LHCN-M2 (cell line): Measurements from ENCODE around the gene AMBRA1. TPM values are rescaled to one million over a fixed set of nuclear protein-coding genes. Genes with fewer than 3 reads are reported as not detected.

Experiments used
- DNase-seq: peaks from one replicate; pipeline ENCODE4 v3.0.0-alpha.2; 2012; ENCODE audit warnings: low read depth
- total RNA-seq: library from RNA; depleted of rRNA; stranded (reverse); fragments of >200 nt; gene quantifications from 2 replicates; pipeline ENCODE4 v1.2.3, GENCODE V29; 2014

Gene AMBRA1
- total RNA-seq, 1 experiment from 2014 or later, result 20.9 TPM

DNA sequence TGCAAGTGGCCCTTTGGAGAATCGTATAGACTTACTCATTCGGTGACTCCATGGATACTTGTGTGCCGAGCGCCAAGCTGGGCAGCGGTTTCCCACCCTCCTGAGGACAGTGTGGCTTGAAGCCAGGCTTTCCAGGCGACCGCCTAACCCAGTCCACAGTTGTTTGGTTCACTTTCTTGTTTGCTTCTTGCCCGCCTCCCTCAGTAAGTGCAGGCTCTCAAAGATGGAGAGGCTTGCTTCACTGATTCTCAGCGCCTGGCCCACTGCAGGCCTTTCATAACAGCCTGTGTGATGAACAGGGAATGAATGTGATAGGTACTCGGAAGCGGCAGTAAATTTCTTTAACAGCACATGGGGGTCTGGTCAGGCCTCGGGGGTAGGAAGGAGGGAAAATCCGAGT, 223.6 kb downstream of the AMBRA1 start:
- DNase-seq, result no peak

DNA sequence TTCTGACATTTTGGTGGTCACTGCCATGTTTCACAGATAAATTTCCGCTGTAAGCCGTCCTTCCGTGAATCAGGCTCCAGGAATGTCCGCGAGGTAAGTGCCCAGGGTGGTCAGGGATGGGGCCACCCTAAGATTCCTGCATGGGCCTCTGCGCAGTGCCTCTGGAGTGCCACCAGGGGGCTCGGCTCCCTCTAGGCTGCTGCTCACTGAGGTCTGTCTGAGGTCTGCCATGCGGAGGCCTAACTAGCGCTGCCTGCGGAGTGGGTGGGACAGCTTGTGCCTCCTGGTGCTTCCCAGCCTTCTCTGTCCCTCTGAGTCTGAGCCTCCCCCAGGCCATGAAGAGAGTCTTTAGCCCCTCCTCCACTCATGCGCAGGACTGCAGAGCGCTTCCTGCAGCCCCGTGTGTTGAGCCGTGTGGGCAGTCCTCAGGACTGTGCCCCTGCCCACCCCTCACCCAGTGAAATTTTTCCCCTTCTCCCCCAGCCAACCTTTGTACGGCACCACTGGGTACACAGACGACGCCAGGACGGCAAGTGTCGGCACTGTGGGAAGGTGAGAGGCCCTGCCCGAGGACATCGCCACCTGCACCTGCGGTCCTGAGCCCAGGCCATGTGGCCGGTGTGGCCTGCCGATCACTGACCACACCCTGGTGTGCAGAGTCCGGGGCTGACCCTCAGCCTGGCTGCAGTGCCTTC, 224.2 kb downstream of the AMBRA1 start:
- peak; percentile 68 for DNase-seq

DNA sequence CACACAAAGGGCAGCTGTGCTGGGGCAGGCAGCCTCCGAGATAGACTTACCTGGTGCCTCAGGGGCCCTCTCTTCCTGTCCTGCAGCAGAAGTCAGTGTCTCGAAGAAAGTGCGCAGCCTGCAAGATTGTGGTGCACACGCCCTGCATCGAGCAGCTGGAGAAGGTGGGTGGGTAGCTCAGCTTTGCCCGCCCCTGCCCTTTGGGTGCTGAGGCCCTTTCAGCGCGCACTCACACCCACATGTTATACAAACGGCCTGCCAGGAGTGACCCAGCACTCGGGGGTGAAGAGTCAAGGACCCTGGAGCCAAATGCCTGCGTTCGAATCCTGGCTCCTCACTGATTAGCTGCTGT, 225.9 kb downstream of the AMBRA1 start:
- DNase-seq, result no peak

DNA sequence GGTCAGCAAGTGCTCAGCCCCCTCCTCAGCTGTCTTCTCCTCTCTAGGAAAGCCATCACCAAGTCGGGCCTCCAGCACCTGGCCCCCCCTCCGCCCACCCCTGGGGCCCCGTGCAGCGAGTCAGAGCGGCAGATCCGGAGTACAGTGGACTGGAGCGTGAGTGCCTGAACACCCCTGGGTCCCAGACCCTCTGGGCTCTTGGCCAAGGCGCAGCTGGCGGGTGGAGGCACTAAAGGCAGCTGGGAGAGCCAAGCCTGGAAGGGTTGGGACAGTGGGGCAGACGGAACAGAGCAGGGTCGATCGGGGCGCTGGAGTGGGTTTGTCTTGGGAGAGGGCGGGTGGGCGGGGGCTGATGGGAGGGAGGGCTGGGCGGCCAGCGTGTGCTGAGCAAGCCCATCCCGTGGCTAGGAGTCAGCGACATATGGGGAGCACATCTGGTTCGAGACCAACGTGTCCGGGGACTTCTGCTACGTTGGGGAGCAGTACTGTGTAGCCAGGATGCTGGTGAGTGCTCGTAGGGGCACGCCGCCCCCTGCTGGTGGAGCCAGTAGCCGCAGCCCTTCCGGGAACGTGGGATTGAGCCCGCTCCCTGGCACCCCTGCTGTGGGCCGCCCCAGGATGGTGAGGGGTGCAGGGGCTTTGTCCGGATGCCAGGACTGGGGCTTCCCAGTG, 226.4 kb downstream of the AMBRA1 start:
- DNase-seq, result peak; percentile 62

- DNase-seq, result no peak
Measured at GRCh38 chr11:46366661-46367161, 227.1 kb downstream of the AMBRA1 start.

DNA sequence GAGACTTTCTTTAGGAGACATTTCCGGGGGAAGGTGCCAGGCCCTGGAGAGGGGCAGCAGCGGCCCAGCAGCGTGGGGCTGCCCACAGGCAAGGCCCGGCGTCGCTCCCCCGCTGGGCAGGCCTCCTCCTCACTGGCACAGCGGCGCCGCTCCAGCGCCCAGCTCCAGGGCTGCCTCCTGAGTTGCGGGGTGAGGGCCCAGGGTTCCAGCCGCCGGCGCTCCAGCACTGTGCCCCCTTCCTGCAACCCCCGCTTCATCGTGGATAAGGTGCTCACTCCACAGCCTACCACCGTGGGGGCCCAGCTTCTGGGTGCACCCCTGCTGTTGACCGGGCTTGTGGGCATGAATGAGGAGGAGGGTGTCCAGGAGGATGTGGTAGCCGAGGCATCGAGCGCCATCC, 227.6 kb downstream of the AMBRA1 start:
- DNase-seq, result no peak

DNA sequence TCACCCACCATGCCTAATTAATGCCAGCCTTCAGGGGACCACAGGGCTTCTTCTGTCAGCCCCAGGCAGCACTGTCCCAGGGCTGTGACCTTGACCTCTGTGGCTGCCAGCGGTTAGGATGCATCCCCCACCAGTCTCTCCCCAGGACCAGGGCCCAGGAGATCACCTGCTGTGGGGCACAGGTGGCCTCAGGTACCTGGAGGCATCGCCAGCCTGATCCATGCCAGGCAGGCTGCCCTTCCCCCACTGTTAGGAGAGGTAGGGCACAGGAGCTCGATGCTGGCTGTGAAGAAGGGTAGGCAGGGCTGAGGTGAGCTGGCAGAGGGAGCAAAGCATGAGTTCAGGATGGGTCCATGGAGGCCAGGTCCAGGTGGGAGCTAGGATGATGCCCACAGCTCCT, 229.0 kb downstream of the AMBRA1 start:
- DNase-seq, result no peak

DNA sequence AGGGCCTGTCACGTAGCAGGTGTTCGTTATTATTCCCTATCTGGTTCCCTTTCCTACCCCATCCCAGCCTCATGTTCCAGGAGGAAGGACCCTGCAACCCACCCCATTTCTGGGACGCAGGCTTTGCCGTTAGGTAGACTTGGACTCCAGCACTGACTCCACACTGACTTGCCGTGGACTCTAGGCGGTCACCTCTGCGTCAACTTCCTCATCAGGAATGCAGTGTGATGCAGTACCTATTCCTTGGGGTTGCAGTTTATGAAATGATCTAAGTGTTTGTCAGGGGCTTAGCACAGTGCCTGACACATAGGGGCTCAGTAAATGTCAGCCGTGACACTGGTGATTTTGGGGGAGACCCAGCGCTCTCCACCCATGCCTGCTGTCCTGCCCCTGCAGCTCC, 229.8 kb downstream of the AMBRA1 start:
- DNase-seq, result no peak

DNA sequence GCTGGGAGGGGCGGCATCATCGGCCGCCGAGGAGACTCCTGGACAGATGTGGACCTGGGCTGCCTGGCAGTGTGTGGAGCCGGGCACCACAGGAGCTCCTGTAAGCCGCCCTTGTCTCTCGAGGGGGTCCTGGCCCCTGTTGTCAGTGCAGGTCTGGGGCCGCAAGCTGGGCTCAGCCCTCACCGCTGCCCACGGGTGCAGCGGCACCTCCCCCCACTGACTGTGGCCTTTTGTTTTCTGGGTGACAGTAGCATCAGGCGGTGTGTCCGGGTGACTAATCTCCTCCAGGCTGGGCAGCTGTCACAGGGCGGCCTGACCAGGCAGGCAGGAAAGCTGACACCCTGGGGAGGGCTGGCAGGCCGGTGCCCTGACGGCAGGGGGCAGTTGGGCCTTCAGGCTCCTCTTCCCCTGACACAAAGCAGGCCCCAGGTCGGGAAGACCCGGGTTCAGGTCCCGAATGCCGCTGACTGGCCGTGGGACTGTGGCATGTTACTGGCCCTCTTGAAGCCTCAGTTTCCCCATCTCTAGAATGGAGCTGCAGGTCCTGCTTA, 230.3 kb downstream of the AMBRA1 start:
- DNase-seq, result peak; percentile 95

DNA sequence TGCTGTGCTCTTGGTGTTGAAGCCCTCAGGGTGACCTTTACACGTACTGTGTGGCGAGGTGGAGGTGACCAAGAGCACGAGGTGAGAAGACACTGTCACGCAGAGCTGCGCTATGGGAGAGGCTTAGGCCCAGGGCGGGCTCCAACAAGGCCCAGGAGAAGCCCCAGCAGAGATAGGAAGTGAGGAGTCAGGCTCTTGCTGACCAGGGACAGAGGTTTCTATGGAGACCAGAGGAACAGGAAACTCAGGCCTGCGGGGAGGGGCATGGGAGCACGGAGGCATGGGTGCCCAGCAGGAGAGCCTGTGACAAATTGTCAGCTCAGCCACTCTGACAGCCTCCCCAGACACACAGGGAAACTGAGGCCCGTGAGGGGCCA, 230.8 kb downstream of the AMBRA1 start:
- peak; percentile 90 for DNase-seq

DNA sequence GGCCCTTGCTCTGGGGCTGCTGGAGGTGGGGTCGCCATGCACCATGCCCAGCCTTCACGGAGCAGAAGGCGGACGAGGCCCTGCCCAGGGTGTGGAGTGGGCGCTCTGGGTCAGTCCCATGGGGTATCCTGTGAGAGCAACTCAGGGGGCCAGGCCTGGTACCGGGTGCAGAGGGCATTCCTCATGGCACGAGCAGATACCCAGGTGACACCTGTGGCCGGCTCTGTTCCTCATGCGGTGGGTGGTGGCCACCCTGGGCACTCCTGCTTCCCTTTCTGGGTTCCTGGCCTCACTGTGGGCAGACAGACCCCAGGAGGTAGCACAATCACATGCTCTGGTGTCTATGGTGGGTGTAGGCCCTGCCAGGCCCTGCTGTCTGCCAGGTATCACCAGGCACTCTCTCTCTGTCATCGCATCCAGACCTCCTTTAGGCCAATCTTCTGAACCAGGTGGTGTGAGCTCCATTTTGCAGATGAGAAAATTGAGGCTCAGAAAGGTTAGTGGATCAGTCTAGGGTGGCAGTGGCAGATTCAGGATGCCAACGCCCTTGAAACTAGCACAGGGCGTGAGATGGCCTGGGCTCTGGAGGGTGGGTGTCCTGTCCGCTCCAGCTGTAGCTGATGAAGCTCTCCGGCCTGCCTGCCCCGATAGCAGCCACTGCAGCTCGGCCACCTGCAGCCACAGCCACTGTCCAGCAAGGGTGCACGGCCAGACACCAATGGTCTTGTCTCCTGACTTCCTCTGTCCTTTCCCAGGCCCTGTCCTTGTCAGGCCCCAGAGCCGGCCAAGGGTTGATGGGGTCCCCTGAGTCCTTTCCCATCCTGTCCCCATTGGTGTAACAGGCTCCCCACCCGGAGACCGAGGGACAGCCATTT, 231.4 kb downstream of the AMBRA1 start:
- no peak for DNase-seq

- DNase-seq, result peak; percentile 69
Measured at GRCh38 chr11:46361283-46362155, 232.3 kb downstream of the AMBRA1 start.

- DNase-seq, result no peak
Measured at GRCh38 chr11:46360878-46361277, 232.9 kb downstream of the AMBRA1 start.

- DNase-seq, result no peak
Measured at GRCh38 chr11:46359953-46360352, 233.9 kb downstream of the AMBRA1 start.

DNA sequence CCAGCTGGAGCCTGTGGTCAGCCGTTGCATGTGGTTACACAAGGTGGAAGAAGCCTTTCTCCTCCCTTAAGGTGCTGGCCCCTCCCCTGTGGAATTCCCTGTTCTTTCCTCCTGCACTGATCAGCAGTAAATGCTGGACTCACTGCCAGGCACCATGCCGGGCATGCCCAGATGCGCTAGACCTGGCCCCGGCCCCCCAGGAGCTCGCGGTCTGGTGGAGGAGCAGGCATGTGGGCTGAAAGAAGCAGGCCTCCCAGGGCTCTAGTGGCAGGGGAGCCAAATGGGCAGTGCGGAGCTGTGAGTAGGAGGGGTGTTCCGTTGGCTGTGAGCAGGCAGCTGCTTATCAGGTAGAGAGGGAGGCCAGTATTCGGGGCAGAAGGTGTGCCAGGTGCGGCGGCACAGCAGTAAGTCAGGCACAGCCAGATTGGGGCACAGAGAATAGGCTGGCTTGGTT, 236.3 kb downstream of the AMBRA1 start:
- DNase-seq, result no peak

DNA sequence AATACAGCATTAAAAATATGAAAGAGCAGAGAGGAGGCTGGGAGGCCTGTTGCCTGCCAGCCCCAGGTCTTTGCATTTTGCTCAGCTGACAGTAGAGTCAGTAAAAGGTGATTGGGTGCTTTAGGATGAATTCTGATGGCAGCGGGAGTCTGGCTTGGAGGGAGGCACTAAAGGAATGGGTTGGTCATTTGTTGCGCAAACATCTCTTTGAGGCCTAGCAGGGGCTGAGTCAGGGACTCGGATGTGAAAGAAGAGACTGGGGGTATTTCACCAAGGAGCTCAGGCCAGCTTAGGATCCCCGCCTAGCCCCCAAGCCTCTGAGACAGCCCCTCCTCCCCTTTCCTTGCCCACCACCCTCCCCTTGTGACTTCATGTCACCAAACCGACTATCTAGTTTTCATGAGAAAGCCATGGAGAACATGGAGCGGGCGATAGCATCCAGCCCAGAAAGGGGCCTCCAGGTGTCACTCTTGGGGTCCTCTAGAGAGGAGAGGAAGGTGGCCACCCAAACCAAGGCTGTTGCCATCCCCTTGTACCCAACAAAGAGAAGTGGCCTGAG, 236.8 kb downstream of the AMBRA1 start:
- DNase-seq, result no peak

DNA sequence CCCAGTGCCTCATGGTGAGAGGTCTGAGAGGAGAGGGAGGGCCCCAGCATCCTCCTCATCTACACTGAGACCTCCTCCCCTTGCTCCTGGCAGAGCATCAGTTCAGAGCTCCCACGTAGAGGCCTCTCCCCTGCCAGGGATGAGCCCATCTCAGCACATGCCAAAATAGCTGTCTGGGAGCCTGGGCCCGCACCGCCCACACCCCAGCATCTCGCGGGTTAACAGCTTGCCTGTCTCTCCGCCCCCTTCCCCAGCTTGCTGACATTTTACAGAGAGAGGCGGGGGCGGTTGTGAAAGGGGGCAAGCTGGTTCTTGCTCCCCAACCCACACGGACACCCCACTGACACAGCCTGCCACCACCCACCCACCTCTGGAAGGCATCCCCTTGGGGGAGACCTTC, 240.1 kb downstream of the AMBRA1 start:
- DNase-seq, result no peak

GRCh38 chr11:46352063-46352841, 241.6 kb downstream of the AMBRA1 start:
- no peak for DNase-seq

DNA sequence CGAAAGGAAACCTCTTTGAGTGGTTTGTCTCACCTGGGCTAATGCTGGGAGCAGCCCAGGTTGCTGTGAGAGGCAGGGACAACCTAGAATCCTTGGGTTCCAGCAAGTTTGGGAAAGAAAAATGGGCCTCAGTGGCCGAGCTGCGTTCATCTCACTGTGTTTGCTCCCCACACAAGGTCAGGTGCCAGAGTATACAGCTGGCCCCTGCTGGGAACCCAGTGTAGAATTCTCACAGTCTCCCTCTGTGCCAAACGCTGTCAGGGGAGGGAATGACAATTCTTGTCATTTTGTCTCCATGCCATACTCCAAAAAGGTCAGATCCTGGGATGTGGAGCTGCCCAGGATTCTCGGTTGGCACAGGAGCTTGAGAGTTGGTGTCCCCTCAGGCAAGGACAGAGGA, 242.2 kb downstream of the AMBRA1 start:
- no peak for DNase-seq

DNA sequence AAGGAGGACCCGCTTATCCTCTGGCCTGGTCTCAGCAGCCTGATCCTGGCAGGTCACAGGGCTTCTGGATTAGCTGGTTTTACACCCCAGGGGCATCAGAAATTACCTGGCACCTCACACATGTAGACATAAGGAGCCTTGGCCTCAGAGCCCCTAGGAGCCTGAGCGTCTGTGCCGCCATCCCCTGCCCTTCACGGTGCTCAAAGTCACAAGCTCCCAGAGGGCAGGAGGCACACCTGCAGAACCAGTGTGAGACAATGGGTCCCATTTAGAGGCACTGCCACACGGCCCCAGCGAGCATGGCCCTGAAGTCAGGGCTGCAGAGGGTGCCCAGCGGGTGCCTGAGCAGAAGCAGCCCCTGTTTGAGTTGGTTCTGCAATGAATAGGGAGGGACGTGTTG, 242.7 kb downstream of the AMBRA1 start:
- no peak for DNase-seq
